MM.1S (cell line): ENCODE measurements around the gene PEX14.

Experiments used
- DNase-seq: peaks from one replicate; pipeline ENCODE4 v3.0.0-alpha.2; 2015
- H2AFZ ChIP-seq: fragments of 300-600 bp; sonication (generic); 2 replicates; pipeline ENCODE4 v1.6.0; 2016; ENCODE audit warnings: antibody characterized with exemption, low read length
- H3F3A ChIP-seq: fragments of 300-600 bp; sonication (generic); 2 replicates; pipeline ENCODE4 v1.6.1; 2016; ENCODE audit warnings: mild to moderate bottlenecking, antibody characterized with exemption, low read length, moderate library complexity, mixed read lengths; ENCODE audit not compliant: insufficient read depth
- H3K27ac ChIP-seq: fragments of 300-600 bp; sonication (generic); 2 replicates; pipeline ENCODE4 v1.5.1; 2016; ENCODE audit warnings: mild to moderate bottlenecking, low read length
- H3K27me3 ChIP-seq: fragments of 300-600 bp; sonication (generic); replicated peaks from 2 replicates; pipeline ENCODE4 v1.6.0; 2016; ENCODE audit warnings: low read length; ENCODE audit not compliant: insufficient read depth
- H3K36me3 ChIP-seq: fragments of 300-600 bp; sonication (generic); replicated peaks from 2 replicates; pipeline ENCODE4 v1.6.1; 2016; ENCODE audit warnings: mild to moderate bottlenecking, low read length, mixed read lengths; ENCODE audit not compliant: insufficient read depth
- H3K4me1 ChIP-seq: fragments of 300-600 bp; sonication (generic); 2 replicates; pipeline ENCODE4 v1.6.1; 2016; ENCODE audit warnings: low read length, mixed read lengths
- H3K4me2 ChIP-seq: fragments of 300-600 bp; sonication (generic); 2 replicates; pipeline ENCODE4 v1.6.0; 2016; ENCODE audit warnings: low read depth, low read length
- H3K4me3 ChIP-seq: fragments of 300-600 bp; sonication (generic); 2 replicates; pipeline ENCODE4 v1.5.1; 2016; ENCODE audit warnings: low read length, mixed read lengths
- H3K79me2 ChIP-seq: fragments of 300-600 bp; sonication (generic); 2 replicates; pipeline ENCODE4 v1.6.1; 2016; ENCODE audit warnings: mixed run types, low read length, mixed read lengths
- H3K9ac ChIP-seq: fragments of 300-600 bp; sonication (generic); 2 replicates; pipeline ENCODE4 v1.6.1; 2016; ENCODE audit warnings: low read length, mixed read lengths
- H3K9me2 ChIP-seq: fragments of 300-600 bp; sonication (generic); replicated peaks from 2 replicates; pipeline ENCODE4 v1.6.1; 2016; ENCODE audit warnings: mild to moderate bottlenecking, low read length, mixed read lengths; ENCODE audit not compliant: insufficient read depth
- H3K9me3 ChIP-seq: fragments of 300-600 bp; sonication (generic); replicated peaks from 2 replicates; pipeline ENCODE4 v1.6.1; 2016; ENCODE audit warnings: mild to moderate bottlenecking, low read length, mixed read lengths; ENCODE audit not compliant: insufficient read depth
- H4K20me1 ChIP-seq: fragments of 300-600 bp; sonication (generic); 2 replicates; pipeline ENCODE4 v1.6.1; 2016; ENCODE audit warnings: mild to moderate bottlenecking, low read length, moderate library complexity, mixed read lengths; ENCODE audit not compliant: insufficient read depth
- CTCF ChIP-seq: fragments of 300-600 bp; sonication (generic); IDR thresholded peaks from 2 replicates; pipeline ENCODE4 v1.5.1; 2016; ENCODE audit warnings: antibody characterized with exemption, low read length, mixed read lengths
- EZH2 ChIP-seq: fragments of 300-600 bp; sonication (generic); optimal IDR thresholded peaks from 2 replicates; pipeline ENCODE3; 2017; ENCODE audit warnings: low read depth, mild to moderate bottlenecking, antibody characterized with exemption, low read length, mixed read lengths
- EZH2phosphoT487 ChIP-seq: fragments of 300-600 bp; sonication (generic); IDR thresholded peaks from 2 replicates; pipeline ENCODE4 v1.6.1; 2018; ENCODE audit warnings: antibody characterized with exemption, low read length

Gene PEX14

GRCh38 chr1:10519016-10519417 is 44.3 kb downstream of the PEX14 start:
- no peaks in the 10 kb centered on the region for H3K9me2 ChIP-seq
- H3K27ac ChIP-seq = no peak overlapping the region
- TF ChIP-seq EZH2phosphoT487 = no peak
- TF ChIP-seq EZH2 = no peak
- no peak for TF ChIP-seq CTCF
- 0 out of 2 replicates have a peak, but pooled peaks cover 6% of the 10 kb centered on the region for H4K20me1 ChIP-seq
- no peak overlapping the region for H3K4me2 ChIP-seq
- no peak overlapping the region for H2AFZ ChIP-seq
- no peaks in the 10 kb centered on the region for H3K9me3 ChIP-seq
- H3K36me3 ChIP-seq = no peaks in the 10 kb centered on the region
- peaks cover 8% of the 10 kb centered on the region for H3K79me2 ChIP-seq
- no peak for DNase-seq
- no peaks in the 10 kb centered on the region for H3K27me3 ChIP-seq
- no peak overlapping the region for H3K4me3 ChIP-seq
- H3F3A ChIP-seq = no peaks in the 10 kb centered on the region
- H3K9ac ChIP-seq = no peak overlapping the region
- no peaks in the 10 kb centered on the region for H3K4me1 ChIP-seq

GRCh38 chr1:10520497-10520896 is 45.7 kb downstream of the PEX14 start:
- Histone ChIP-seq H3K4me1 (no peaks in the 10 kb centered on the region), H3K27ac (no peak overlapping the region), H3K4me3 (no peak overlapping the region), H3K9me2 (no peaks in the 10 kb centered on the region), H3F3A (no peaks in the 10 kb centered on the region), H3K4me2 (no peak overlapping the region), H3K9me3 (no peaks in the 10 kb centered on the region), H4K20me1 (no peaks in the 10 kb centered on the region), H3K79me2 (no peaks in the 10 kb centered on the region; the same call in 1 of the 2 replicates), H3K36me3 (no peaks in the 10 kb centered on the region), H2AFZ (no peak overlapping the region), H3K9ac (no peak overlapping the region), H3K27me3 (no peaks in the 10 kb centered on the region)
- no peak for DNase-seq
- TF ChIP-seq CTCF = no peak
- no peak for TF ChIP-seq EZH2
- TF ChIP-seq EZH2phosphoT487 = no peak

- no peaks in the 10 kb centered on the region; the same call in 1 of the 2 replicates for H3K79me2 ChIP-seq
- H4K20me1 ChIP-seq = no peaks in the 10 kb centered on the region
- H3K4me1 ChIP-seq = no peaks in the 10 kb centered on the region
- H3K27me3 ChIP-seq = no peaks in the 10 kb centered on the region
- H3K4me2 ChIP-seq = no peak overlapping the region
- TF ChIP-seq CTCF = no peak
- no peak for TF ChIP-seq EZH2
- no peak for TF ChIP-seq EZH2phosphoT487
- DNase-seq = no peak
- no peak overlapping the region for H3K4me3 ChIP-seq
- no peaks in the 10 kb centered on the region for H3K36me3 ChIP-seq
- H3F3A ChIP-seq = no peaks in the 10 kb centered on the region
- no peak overlapping the region for H3K27ac ChIP-seq
- no peaks in the 10 kb centered on the region for H3K9me2 ChIP-seq
- H2AFZ ChIP-seq = no peak overlapping the region
- H3K9me3 ChIP-seq = no peaks in the 10 kb centered on the region
- no peak overlapping the region for H3K9ac ChIP-seq
Measured at GRCh38 chr1:10520952-10521351, 46.2 kb downstream of the PEX14 start.
